Adrenal gland (tissue), 19 donors: ENCODE results near the gene ZFYVE1. TPM values are rescaled to one million over a fixed set of nuclear protein-coding genes. Genes with fewer than 3 reads are reported as not detected.

Experiments used
- DNase-seq, 7 donors: peaks; one replicate each; pipeline ENCODE4 v3.0.0-alpha.2; 2019 to 2020
- H3K27ac ChIP-seq, 5 donors: fragments of 200-600 bp; sonication (generic) in 4 of 5; 1 replicate in 3 of 5; 2 replicates in 2 of 5; pipeline versions ENCODE4 v1.5.1 to v1.8.0; 2016 to 2020; ENCODE audit warnings: mild to moderate bottlenecking in 1 of 5
- H3K27me3 ChIP-seq: fragments of 200-600 bp; 2 replicates; pipeline ENCODE4 v1.8.0; 2021
- H3K36me3 ChIP-seq, 2 donors: fragments of 200-600 bp; replicated peaks in 1 of 2; 1 replicate in 1 of 2; 2 replicates in 1 of 2; pipeline versions ENCODE4 v1.5.1 to v1.8.0; 2018 to 2022
- H3K4me1 ChIP-seq, 2 donors: fragments of 200-600 bp; replicated peaks in 1 of 2; 1 replicate in 1 of 2; 2 replicates in 1 of 2; pipeline versions ENCODE4 v1.5.1 to v1.8.0; 2018 to 2021
- H3K4me3 ChIP-seq, 4 donors: fragments of 200-600 bp; sonication (generic) in 3 of 4; one replicate each; pipeline ENCODE4 v1.5.1; 2016 to 2018
- H3K9me3 ChIP-seq, 3 donors: fragments of 200-600 bp; sonication (generic) in 1 of 3; replicated peaks in 1 of 3; 1 replicate in 2 of 3; 2 replicates in 1 of 3; pipeline versions ENCODE4 v1.5.1 to v1.8.0; 2016 to 2021
- CTCF ChIP-seq, 6 experiments: fragments of 450-650 bp in 4 of 6; fragments of 200-600 bp in 2 of 6; sonication (generic) in 1 of 6; IDR thresholded peaks; 1 replicate in 5 of 6; 2 replicates in 1 of 6; pipeline versions ENCODE4 v1.5.1 to v1.8.0; 2016 to 2021; ENCODE audit warnings: antibody characterized with exemption in 6 of 6, mild to moderate bottlenecking in 2 of 6, moderate library complexity in 1 of 6
- POLR2A ChIP-seq, 2 donors: fragments of 450-650 bp; IDR thresholded peaks; one replicate each; pipeline ENCODE4 v1.6.1; 2017; ENCODE audit warnings: antibody characterized with exemption in 2 of 2, mild to moderate bottlenecking in 2 of 2, moderate library complexity in 1 of 2
- WGBS, 4 donors: extraction: QIAGEN DNeasy Blood & Tissue Kit in 2 of 4; methylation state at CpG; one replicate each; pipeline versions ENCODE4 v1.1.5 to v1.1.7; 2013 to 2017; 5-methylcytosine and 5-hydroxymethylcytosine counted together
- intact Hi-C, 2 donors: fragments of 100-400 bp; cut with DNase I; formaldehyde crosslinking; loops; one replicate each; pipeline versions ENCODE4 v1.14.1 to v1.15.0; 2022 to 2023
- long read RNA-seq, 10 donors: library from polyadenylated mRNA in 3 of 10; unstranded in 2 of 10; stranded (forward) in 1 of 10; transcript quantifications; one replicate each; pipeline ENCODE4 v2.0.0 and lab custom pipeline, GENCODE V29; 2021 to 2026
- polyA plus RNA-seq, 3 donors: library from polyadenylated mRNA; stranded (reverse); fragments of 200-250 nt in 2 of 3; fragments of 350-450 nt in 1 of 3; fragmentation: Illumina TruSeq in 1 of 3; extraction: RNeasy Lipid Tissue Mini Kit (QIAGEN cat#74804) in 1 of 3; gene quantifications; one replicate each; pipeline ENCODE4 v1.2.3, GENCODE V29; 2013 to 2014
- total RNA-seq, 9 donors: library from RNA; depleted of rRNA in 4 of 9; stranded (reverse); fragments of >200 nt in 4 of 9; fragments of 120-200 nt in 1 of 9; fragmentation: NEBNext Ultra II Directional in 1 of 9; extraction: Animal tissue kit (Norgen Biotek cat#: 25700) in 1 of 9; gene quantifications; one replicate each; pipeline versions ENCODE4 v1.1.0 to v1.2.4, GENCODE V29; 2013 to 2023
- donor health status: healthy with polysubstance abuse.
- donor health status: Bipolar disorder and iron deficiency.
- donor health status: DM: yes; HTN: yes; CAD: no.
- donor health status: DM: no; HTN: no; CAD: no.
- donor health status: DM: no; HTN: no; CAD: no.
- donor health status: DM: yes; HTN: yes; CAD: no.

The ZFYVE1 gene, protein sequence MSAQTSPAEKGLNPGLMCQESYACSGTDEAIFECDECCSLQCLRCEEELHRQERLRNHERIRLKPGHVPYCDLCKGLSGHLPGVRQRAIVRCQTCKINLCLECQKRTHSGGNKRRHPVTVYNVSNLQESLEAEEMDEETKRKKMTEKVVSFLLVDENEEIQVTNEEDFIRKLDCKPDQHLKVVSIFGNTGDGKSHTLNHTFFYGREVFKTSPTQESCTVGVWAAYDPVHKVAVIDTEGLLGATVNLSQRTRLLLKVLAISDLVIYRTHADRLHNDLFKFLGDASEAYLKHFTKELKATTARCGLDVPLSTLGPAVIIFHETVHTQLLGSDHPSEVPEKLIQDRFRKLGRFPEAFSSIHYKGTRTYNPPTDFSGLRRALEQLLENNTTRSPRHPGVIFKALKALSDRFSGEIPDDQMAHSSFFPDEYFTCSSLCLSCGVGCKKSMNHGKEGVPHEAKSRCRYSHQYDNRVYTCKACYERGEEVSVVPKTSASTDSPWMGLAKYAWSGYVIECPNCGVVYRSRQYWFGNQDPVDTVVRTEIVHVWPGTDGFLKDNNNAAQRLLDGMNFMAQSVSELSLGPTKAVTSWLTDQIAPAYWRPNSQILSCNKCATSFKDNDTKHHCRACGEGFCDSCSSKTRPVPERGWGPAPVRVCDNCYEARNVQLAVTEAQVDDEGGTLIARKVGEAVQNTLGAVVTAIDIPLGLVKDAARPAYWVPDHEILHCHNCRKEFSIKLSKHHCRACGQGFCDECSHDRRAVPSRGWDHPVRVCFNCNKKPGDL
- total RNA-seq: 10 to 100 TPM; 18.8 to 41.3 (median 30.9) TPM
- 10 to 100 TPM in 1 of 3 donors, 1 to 10 TPM in 2; 8.2 to 21.6 (median 9.4) TPM for polyA plus RNA-seq
- long read RNA-seq, donor 1, partial matches to known transcripts: 5 of 5 reads
- long read RNA-seq, donor 1, other reads (novel, unspliced or antisense): 0 of 5 reads
- long read RNA-seq, donor 2, full-length matches to known transcripts: 4 of 17 reads
- long read RNA-seq, donor 2, partial matches to known transcripts: 13 of 17 reads
- long read RNA-seq, donor 2, other reads (novel, unspliced or antisense): 0 of 17 reads
- long read RNA-seq, donor 3, full-length matches to known transcripts: 4 of 4 reads
- long read RNA-seq, donor 3, partial matches to known transcripts: 0 of 4 reads
- long read RNA-seq, donor 3, other reads (novel, unspliced or antisense): 0 of 4 reads
- long read RNA-seq, donor 4, full-length matches to known transcripts: 8 of 13 reads
- long read RNA-seq, donor 4, partial matches to known transcripts: 4 of 13 reads
- long read RNA-seq, donor 4, other reads (novel, unspliced or antisense): 1 of 13 reads
- long read RNA-seq, donor 5, full-length matches to known transcripts: 85 of 102 reads
- long read RNA-seq, donor 5, partial matches to known transcripts: 8 of 102 reads
- long read RNA-seq, donor 5, other reads (novel, unspliced or antisense): 9 of 102 reads
- long read RNA-seq, donor 6, full-length matches to known transcripts: 1 of 2 reads
- long read RNA-seq, donor 6, partial matches to known transcripts: 0 of 2 reads
- long read RNA-seq, donor 6, other reads (novel, unspliced or antisense): 1 of 2 reads
- long read RNA-seq, donor 7, partial matches to known transcripts: 0 of 1 reads
- long read RNA-seq, donor 7, other reads (novel, unspliced or antisense): 0 of 1 reads
- long read RNA-seq, donor 8, full-length matches to known transcripts: 3 of 3 reads
- long read RNA-seq, donor 8, partial matches to known transcripts: 0 of 3 reads
- long read RNA-seq, donor 8, other reads (novel, unspliced or antisense): 0 of 3 reads
- long read RNA-seq, donor 9, partial matches to known transcripts: 0 of 1 reads
- long read RNA-seq, donor 9, other reads (novel, unspliced or antisense): 0 of 1 reads
- long read RNA-seq, donor 10, full-length matches to known transcripts: 1 of 1 reads
- long read RNA-seq, donor 10, partial matches to known transcripts: 0 of 1 reads
- long read RNA-seq, donor 10, other reads (novel, unspliced or antisense): 0 of 1 reads

DNA sequence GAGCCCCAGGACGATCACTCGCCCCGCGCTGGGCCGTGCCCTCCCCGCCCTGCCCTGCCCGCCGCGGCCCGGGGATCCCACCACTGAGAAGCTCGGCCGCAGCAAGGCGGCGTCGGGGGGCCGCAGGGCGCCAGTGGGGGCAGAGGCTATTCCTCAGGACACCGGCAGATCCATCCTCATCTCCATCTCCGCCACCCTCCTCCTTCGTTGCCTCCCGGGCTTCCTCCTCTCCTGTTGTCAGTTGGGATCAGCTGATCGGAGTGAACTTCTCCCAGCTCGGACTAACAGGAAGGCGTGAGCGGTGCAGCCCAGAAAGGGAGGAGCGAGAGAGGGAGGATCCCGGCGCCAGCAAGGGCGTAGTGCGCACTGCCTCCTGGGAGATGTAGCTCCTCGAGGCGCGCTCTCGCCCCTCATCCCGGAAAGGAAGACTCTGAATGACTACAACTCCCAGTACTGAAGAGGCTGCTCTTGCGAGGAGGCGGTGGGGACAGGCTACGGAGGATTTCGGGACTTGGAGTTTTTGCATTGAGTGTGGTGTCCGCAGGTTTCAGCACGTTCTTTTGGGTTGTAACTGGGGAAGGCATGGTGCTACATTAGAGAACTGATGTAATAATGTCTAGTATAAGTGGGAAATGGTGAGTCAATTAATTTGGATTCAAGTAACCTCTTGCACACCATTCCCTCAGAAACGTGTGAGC lies at the start of gene ZFYVE1:
TSS of gene ZFYVE1 (minus strand) at position 262 of the 698 bp plus-strand sequence. CDS start 2,598 bp downstream, outside the sequence.
- Histone ChIP-seq H3K27ac (peak within 1 kb of the TSS; percentile 70 to 87 (median 82)), H3K9me3 (no peaks in the 10 kb centered on the region), H3K36me3 (peaks cover 0 to 11% of the 10 kb centered on the region in 2 donors), H3K4me1 (peaks cover 17 to 36% of the 10 kb centered on the region in 2 donors), H3K27me3 (no peaks in the 10 kb centered on the region), H3K4me3 (peak within 1 kb of the TSS in 3 of 4 donors; percentile 68 to 74 (median 71))
- intact Hi-C loops: no loop called here
- peak; percentile 96 to 99 (median 99) for DNase-seq
- 0 to 2% (median 1%) methylated on average over 7 to 38 of the region's 42 CpGs for WGBS, 4 donors
- TF ChIP-seq CTCF (IDR thresholded peaks at IDR 0.05) (no peak), POLR2A (IDR thresholded peaks at IDR 0.05) (peak; percentile 31 to 95)

GRCh38 chr14:73069585-73069984 lies 42.7 kb upstream of the ZFYVE1 start:
- TF ChIP-seq POLR2A (IDR thresholded peaks at IDR 0.05) (no peak), CTCF (IDR thresholded peaks at IDR 0.05) (no peak)
- Histone ChIP-seq H3K4me1 (peaks cover 0 to 16% of the 10 kb centered on the region in 2 donors), H3K36me3 (peaks cover 0 to 22% of the 10 kb centered on the region in 2 donors), H3K27ac (no peak overlapping the region), H3K4me3 (no peak overlapping the region), H3K9me3 (no peaks in the 10 kb centered on the region), H3K27me3 (no peaks in the 10 kb centered on the region)
- DNase-seq: no peak
- WGBS, 4 donors: 90 to 96% (median 93%) methylated on average over 4 of the region's 4 CpGs
- intact Hi-C loops: no loop called here
